HG03575 (cell line): ENCODE results near the gene APBB1IP.
A peak's percentile ranks its signal among the peaks of the same experiment; 100 is the strongest.
"Not testable (repeated sequence)": the region's sequence is repeated elsewhere in the genome, so short reads cannot be mapped to it uniquely, and the experiment has no call there.

Experiments
- ATAC-seq: cut with Tn5 transposase; IDR thresholded peaks from one replicate; pipeline ENCODE4 v1.9.1; 2021; ENCODE audit not compliant: unreplicated experiment, insufficient number of reproducible peaks, low FRiP score; ENCODE audit errors: extremely low read depth

The APBB1IP gene, protein sequence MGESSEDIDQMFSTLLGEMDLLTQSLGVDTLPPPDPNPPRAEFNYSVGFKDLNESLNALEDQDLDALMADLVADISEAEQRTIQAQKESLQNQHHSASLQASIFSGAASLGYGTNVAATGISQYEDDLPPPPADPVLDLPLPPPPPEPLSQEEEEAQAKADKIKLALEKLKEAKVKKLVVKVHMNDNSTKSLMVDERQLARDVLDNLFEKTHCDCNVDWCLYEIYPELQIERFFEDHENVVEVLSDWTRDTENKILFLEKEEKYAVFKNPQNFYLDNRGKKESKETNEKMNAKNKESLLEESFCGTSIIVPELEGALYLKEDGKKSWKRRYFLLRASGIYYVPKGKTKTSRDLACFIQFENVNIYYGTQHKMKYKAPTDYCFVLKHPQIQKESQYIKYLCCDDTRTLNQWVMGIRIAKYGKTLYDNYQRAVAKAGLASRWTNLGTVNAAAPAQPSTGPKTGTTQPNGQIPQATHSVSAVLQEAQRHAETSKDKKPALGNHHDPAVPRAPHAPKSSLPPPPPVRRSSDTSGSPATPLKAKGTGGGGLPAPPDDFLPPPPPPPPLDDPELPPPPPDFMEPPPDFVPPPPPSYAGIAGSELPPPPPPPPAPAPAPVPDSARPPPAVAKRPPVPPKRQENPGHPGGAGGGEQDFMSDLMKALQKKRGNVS

DNA sequence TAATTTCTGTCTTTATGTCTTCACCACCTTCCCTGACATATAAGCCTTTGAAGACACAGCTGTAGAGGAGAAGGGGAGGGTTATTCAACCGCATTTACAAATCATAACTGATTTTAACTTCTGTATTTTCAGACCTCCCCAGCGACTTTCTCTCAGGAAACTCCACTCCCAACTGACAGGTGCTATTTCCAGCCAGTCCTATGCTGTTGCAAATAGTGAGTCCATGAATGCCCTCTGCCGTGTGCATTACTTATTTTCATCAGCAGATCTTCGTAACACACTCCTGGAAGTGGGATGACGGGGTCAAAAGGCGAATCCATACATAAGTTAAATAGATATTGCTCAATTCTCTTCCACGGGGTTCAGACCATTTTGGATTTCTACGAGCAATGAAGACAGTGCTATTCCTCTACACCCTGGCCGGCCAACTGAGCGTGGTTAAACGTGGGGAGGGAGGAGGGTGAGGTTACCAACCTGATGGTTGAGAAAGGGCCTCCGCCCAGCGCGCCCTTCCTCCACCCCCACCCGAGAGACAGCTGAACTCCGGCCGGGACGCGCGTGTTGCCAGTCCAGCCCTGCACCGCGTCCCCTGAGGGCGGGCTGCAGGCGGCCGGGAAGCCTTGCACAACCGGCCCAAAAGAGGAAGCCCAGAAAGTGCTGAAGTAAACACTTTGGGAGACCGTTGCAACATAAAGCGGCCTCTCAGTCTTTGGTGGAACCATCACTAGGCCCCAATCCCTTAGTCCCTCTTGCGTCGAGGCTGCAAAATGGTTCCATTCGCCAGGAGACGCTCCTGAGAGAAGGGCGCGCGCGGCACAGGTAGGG, at the start of gene APBB1IP:
Gene APBB1IP, plus strand, starts transcription at position 705 of the 825 bp plus-strand sequence. CDS start 53,986 bp downstream, outside the sequence.
- ATAC-seq: no peak

- no peak for ATAC-seq
Measured at GRCh38 chr10:26389533-26389932, 48.6 kb upstream of the APBB1IP start.

DNA sequence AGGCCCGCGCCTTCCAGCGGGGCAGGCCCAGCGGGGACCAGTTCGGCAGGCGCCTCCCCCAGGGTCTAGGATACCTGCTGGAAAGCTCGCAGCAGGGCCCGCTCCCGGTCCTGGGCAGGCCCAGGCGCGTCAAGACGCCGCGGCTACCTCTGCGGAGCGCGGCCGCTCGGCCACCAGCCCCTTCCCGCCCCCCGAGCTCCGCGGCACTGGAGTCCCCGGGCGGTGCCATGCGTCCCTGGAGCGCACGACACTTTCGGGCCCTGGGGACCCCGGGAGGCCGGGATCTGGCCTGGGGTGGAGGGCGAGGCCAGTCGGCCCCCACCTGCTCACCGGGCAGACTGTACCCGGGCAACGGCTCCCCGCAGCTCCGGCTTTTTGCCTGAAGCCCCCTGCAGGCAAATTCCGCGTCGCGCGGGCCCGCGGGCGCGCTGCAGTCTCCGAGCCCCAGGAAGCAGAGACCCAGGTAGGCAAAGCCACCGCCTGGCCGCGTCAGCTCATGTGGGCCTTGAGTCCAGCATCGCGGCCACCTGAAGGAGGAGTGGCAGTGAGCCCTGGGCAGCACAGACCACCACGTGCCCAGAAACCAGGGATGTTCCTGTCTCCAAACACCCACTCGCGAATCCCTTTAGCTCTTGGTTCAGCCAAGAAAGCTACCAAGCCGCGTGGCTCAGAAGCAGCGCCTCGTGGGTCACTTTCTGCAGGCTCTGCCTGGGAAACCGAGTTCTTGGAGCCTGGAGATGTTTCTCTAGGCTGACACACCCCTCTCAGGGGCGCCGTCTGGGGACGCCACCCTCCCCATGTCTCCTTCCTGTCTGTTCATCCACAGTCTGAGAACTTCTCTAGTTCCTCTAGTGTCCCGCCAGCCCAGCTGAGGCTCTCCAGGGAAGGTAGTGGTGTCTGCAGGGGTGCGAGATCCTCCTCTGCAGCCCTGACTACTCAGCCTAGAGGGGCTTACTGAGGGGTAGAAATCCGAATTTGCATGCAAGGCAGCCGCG, 46.1 kb upstream of the APBB1IP start:
- ATAC-seq: no peak

- not testable (repeated sequence) for ATAC-seq
Measured at GRCh38 chr10:26398353-26398752, 39.8 kb upstream of the APBB1IP start.

DNA sequence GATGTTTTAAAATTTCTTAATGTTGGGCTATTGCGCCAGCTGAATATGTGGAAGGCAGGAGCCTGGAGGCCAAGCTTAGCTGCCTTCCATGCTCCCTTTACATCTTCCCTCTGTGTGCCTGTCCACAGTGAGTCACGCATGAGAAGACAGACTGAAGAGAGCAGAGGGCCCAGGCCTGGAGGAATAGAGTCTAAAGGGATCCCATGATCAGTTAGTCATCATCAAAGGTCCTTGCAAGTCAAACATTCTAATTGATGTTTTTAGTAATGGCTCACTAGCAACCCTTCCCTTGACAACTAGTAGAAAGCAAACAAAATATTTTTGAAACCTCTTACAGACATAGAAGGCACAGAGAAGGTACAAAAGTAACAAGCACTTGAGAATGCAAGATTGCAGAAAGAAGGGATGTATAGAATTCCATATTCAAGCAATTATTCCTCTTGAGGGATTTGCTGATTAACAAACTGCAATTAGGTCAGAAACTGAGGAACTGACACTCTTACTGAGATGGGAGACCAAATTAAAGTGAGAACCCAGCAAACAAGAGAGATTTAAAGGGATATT, 30.7 kb upstream of the APBB1IP start:
- no peak for ATAC-seq

GRCh38 chr10:26408858-26409494, 29.2 kb upstream of the APBB1IP start:
- ATAC-seq: no peak

GRCh38 chr10:26410356-26410755, 27.8 kb upstream of the APBB1IP start:
- no peak for ATAC-seq

DNA sequence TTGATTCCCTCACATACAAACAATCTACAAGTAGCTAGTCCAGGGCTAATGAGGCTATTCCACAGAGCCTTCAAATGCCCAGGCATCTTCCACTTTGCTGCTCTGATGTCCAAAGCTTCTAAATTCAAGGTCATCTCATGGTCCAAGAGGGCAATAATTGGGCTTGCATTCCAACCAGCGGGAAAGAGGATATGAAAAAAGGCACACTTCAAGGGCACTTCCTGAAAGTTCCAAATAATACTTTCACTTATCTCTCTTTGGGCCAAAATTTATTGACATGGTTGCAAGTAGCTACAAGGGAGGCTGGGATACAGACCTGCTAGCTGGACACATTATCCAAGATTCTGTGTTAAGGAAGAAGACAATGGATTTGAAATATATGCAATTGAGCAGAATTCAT, 25.2 kb upstream of the APBB1IP start:
- no peak for ATAC-seq

DNA sequence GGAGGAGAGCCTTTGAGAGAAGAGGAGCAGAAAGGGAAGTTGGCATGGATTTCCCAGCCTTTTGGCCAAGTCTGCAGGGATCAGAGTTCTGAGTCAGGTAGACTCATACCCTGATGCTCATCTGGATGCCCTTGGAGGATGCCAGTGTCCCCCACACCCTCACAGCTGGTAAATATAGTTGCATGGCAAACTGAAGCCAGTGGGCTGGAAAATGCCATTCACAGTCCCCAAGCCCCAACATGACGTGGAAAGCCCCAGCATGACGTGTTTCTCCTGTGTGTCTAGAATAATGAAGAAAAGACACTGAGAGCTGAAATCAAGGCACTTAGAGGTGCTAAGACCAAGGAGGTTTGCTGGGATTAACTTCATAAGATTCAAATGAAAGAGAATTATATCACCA, 24.8 kb upstream of the APBB1IP start:
- ATAC-seq: no peak

DNA sequence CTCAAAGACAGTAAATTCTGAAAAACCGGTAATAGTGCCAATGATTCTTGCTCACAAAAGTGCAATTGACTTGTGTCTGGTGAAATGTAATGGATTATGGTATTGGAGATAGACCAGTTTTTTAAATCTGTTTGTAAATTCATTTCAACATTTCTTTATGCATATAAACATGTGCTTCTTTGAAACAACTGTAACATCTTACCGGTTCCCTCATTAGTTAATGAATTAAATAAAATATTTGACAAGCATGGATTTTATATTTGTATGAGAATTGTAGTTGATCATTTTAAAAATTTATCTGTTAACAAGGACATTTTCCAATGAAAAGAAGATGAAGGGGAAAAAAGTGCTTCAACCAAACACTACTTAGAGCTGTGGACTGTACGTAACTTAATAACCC, 21.0 kb upstream of the APBB1IP start:
- ATAC-seq: no peak

DNA sequence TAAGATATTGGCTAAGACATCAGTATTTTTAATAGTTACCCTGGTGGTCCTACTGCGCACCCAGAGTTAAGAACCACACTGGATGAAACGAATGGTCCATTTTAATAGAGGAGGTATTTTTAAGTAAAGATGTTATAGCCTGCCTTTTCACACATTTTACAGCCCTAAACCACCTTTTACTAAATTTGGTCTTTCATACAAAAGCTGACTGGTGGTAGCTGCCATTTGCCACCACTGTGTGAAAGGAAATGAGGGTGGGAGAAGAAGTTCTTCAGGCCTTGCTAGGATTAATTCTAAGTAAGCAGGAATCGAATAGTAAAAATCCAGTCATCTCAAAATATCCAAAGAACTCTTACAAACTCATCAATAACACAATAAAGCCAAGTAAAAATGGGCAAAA, 15.2 kb upstream of the APBB1IP start:
- ATAC-seq: no peak

- ATAC-seq: no peak
Measured at GRCh38 chr10:26423722-26424121, 14.4 kb upstream of the APBB1IP start.

DNA sequence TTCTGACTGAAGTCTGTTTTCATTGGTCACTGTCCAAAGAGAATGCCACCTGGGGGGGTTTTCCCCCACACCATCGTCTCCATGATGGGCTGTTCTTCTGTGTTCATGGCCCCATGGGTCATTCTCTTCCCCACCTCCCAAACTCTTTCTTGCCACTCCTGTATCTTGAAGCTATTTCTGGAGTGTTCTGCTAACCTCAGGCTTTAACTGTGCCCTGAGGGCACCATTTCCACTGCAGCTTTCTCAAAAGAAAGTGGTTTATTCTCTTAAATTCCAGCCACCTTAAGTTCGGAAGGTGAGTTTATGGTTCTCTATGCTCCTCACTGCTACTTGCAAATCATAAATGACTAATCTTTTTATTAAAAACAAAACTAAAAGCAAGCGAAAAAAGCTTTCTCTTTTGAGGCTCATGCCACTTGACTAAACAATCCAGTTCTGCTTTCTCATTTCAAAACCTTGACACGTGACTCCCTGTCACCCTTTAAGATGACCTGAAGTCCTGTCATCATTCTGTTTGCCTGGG, 7.4 kb upstream of the APBB1IP start:
- peak; percentile 89 for ATAC-seq

DNA sequence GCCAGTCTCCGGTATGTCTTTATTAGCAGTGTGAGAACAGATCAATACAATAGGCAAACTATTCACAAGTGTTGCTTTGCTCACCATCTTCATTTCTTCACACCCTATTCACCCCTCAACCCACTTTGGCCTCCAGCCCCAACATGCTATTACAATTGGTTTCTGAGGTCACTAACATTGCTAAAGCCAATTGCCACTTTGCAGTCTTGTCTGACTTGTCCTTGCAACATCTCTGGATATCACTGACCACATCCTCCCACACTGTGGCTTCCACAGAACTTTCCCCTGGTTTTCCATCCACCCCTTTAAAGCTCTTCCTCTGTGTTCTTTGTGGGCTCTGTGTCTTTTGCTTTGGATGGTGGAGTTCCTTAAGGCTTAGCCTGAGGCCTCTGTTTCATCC, 5.2 kb upstream of the APBB1IP start:
- no peak for ATAC-seq

DNA sequence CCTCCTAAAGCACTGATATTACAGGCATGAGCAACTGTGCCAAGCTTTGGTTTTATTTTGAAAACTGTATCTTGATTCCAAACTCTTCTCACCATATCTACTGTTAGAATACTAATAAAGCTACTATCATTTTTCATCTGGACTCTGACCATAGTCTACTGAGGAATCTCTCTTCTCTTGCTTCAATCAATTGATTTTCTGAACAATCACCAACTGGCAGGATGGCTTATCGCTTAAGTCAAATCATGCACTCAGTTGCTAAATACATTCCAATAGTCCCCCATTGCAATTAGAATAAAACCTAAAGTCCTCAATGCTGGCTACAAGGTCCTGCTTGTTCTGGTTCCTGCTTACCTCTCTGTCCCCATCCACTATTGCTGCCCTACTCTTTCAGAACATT, 2.3 kb upstream of the APBB1IP start:
- ATAC-seq: no peak

DNA sequence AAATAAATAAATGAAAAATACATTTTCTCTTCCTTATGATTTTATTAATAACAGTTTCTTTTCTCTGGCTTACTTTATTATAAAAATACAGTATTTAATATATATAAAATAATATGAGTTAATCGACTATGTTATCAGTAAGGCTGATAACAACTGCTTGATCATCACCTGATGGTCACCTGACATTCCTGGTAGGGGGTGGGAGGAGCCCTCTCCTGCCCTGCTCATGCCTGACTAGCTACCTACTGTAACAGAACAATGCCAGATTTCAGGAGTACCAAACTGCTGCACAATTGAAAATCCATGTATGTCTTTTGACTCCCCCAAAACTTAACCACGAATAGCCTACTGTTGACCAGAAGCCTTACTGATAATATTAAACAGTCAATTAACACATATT, 1.3 kb upstream of the APBB1IP start:
- ATAC-seq: no peak

GRCh38 chr10:26438534-26439341, 597 bp downstream of the APBB1IP start:
- no peak for ATAC-seq
